ENCODE results near the gene RELCH.

RELCH gene

GRCh38 chr18:62345909-62346308 is 158.9 kb downstream of the RELCH start:
- no peak for DNase-seq

- no peak for DNase-seq
These were observed 159.5 kb downstream of the RELCH start for GRCh38 chr18:62346333-62347088.

- no peak for DNase-seq
These were observed 160.0 kb downstream of the RELCH start for GRCh38 chr18:62347089-62347506.

- no peak for DNase-seq
These were observed 161.4 kb downstream of the RELCH start for GRCh38 chr18:62348474-62348873.

- no peak for DNase-seq
These were observed 166.1 kb downstream of the RELCH start for GRCh38 chr18:62353170-62353569.

GRCh38 chr18:62354151-62354550 is 167.1 kb downstream of the RELCH start:
- no peak for DNase-seq

GRCh38 chr18:62357079-62357719 is 170.1 kb downstream of the RELCH start:
- no peak for DNase-seq
